Measurements from ENCODE around the gene ATP11B. TPM values are rescaled to one million over a fixed set of nuclear protein-coding genes. Genes with fewer than 3 reads are reported as not detected.

Gene ATP11B
- total and polyA plus RNA-seq, 2 experiments from 2014 or later: 5.8 to 24.7 TPM

GRCh38 chr3:182790612-182791011 is 2.7 kb upstream of the ATP11B start:
- no peak overlapping the region for H3K27ac ChIP-seq (ENCODE audit: low read depth)
- Mint-ChIP-seq H3K4me3 (no peak overlapping the region), H3K9me3 (no peaks in the 10 kb centered on the region), H3K36me3 (ENCODE audit: low read depth) (no peaks in the 10 kb centered on the region), H3K4me1 (peaks cover 13% of the 10 kb centered on the region), H3K27ac (no peak overlapping the region), H3K27me3 (ENCODE audit: insufficient read depth, low read depth, poor library complexity) (peaks cover 10% of the 10 kb centered on the region)
- ATAC-seq (no peak), DNase-seq (ENCODE audit: low spot score) (no peak)
- no peaks in the 10 kb centered on the region for H3K36me3 ChIP-seq (ENCODE audit: insufficient read depth)
- H4K20me1 ChIP-seq (replicated peaks; ENCODE audit: insufficient read depth): no peaks in the 10 kb centered on the region
- peaks cover 8% of the 10 kb centered on the region; the same call in 1 of the 2 replicates for H3K79me2 ChIP-seq (replicated peaks; ENCODE audit: insufficient read depth)
- peaks cover 8% of the 10 kb centered on the region for H3K4me1 ChIP-seq (ENCODE audit: insufficient read depth)
- H3K9me2 ChIP-seq (ENCODE audit: insufficient read depth): no peaks in the 10 kb centered on the region
- H3K27me3 ChIP-seq (ENCODE audit: insufficient read depth): peaks cover 14% of the 10 kb centered on the region
- H2AFZ ChIP-seq: no peak overlapping the region
- no peaks in the 10 kb centered on the region for H3F3A ChIP-seq (replicated peaks; ENCODE audit: low read depth)
- no peak overlapping the region for H3K4me2 ChIP-seq
- no peak overlapping the region for H3K4me3 ChIP-seq
- TF ChIP-seq POLR2AphosphoS5 (IDR thresholded peaks at IDR 0.05; ENCODE audit: low read depth) (no peak), NANOG (IDR thresholded peaks at IDR 0.05; ENCODE audit: borderline replicate concordance) (no peak), ZNF462 (CRISPR knock-in tag; IDR thresholded peaks at IDR 0.05) (no peak)
- TF ChIP-seq, protein P1, sequence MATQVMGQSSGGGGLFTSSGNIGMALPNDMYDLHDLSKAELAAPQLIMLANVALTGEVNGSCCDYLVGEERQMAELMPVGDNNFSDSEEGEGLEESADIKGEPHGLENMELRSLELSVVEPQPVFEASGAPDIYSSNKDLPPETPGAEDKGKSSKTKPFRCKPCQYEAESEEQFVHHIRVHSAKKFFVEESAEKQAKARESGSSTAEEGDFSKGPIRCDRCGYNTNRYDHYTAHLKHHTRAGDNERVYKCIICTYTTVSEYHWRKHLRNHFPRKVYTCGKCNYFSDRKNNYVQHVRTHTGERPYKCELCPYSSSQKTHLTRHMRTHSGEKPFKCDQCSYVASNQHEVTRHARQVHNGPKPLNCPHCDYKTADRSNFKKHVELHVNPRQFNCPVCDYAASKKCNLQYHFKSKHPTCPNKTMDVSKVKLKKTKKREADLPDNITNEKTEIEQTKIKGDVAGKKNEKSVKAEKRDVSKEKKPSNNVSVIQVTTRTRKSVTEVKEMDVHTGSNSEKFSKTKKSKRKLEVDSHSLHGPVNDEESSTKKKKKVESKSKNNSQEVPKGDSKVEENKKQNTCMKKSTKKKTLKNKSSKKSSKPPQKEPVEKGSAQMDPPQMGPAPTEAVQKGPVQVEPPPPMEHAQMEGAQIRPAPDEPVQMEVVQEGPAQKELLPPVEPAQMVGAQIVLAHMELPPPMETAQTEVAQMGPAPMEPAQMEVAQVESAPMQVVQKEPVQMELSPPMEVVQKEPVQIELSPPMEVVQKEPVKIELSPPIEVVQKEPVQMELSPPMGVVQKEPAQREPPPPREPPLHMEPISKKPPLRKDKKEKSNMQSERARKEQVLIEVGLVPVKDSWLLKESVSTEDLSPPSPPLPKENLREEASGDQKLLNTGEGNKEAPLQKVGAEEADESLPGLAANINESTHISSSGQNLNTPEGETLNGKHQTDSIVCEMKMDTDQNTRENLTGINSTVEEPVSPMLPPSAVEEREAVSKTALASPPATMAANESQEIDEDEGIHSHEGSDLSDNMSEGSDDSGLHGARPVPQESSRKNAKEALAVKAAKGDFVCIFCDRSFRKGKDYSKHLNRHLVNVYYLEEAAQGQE (IDR thresholded peaks at IDR 0.05; ENCODE audit: unreplicated experiment): no peak
